ENCODE results near the gene CA10. TPM values are rescaled to one million over a fixed set of nuclear protein-coding genes. Genes with fewer than 3 reads are reported as not detected.

The CA10 gene
- total RNA-seq, 2 donors from 2014 or later: not detected

- no peaks in the 10 kb centered on the region for H3K36me3 ChIP-seq
- H3K27me3 ChIP-seq: no peaks in the 10 kb centered on the region
- H3K4me3 ChIP-seq: no peak overlapping the region
- no peaks in the 10 kb centered on the region for H3K4me1 ChIP-seq
- TF ChIP-seq CTCF (IDR thresholded peaks at IDR 0.05): no peak
- DNase-seq (ENCODE audit: low spot score): no peak
- H3K27ac ChIP-seq: no peak overlapping the region
- H3K9me3 ChIP-seq: no peaks in the 10 kb centered on the region
These were observed 130.8 kb downstream of the CA10 start for GRCh38 chr17:52027620-52028295.

GRCh38 chr17:52027081-52027480 is 131.4 kb downstream of the CA10 start:
- Histone ChIP-seq H3K36me3 (no peaks in the 10 kb centered on the region), H3K27ac (no peak overlapping the region), H3K4me1 (no peaks in the 10 kb centered on the region), H3K9me3 (no peaks in the 10 kb centered on the region), H3K4me3 (no peak overlapping the region), H3K27me3 (no peaks in the 10 kb centered on the region)
- no peak for TF ChIP-seq CTCF (IDR thresholded peaks at IDR 0.05)
- DNase-seq (ENCODE audit: low spot score): no peak

GRCh38 chr17:52026075-52026474 is 132.4 kb downstream of the CA10 start:
- DNase-seq (ENCODE audit: low spot score): no peak
- H3K27ac ChIP-seq: no peak overlapping the region

GRCh38 chr17:52025236-52025635 is 133.3 kb downstream of the CA10 start:
- H3K27ac ChIP-seq: no peak overlapping the region
- H3K36me3 ChIP-seq: no peaks in the 10 kb centered on the region
- no peak for DNase-seq (ENCODE audit: low spot score)
- no peaks in the 10 kb centered on the region for H3K27me3 ChIP-seq
- no peak overlapping the region for H3K4me3 ChIP-seq
- TF ChIP-seq CTCF (IDR thresholded peaks at IDR 0.05): no peak
- no peaks in the 10 kb centered on the region for H3K4me1 ChIP-seq
- no peaks in the 10 kb centered on the region for H3K9me3 ChIP-seq

More at GRCh38 chr17:52026075-52026474, 132.4 kb downstream of the CA10 start:
- Histone ChIP-seq H3K4me3 (no peak overlapping the region), H3K9me3 (no peaks in the 10 kb centered on the region), H3K4me1 (no peaks in the 10 kb centered on the region), H3K36me3 (no peaks in the 10 kb centered on the region), H3K27me3 (no peaks in the 10 kb centered on the region)
- no peak for TF ChIP-seq CTCF (IDR thresholded peaks at IDR 0.05)

- TF ChIP-seq CTCF (IDR thresholded peaks at IDR 0.05): no peak
- Histone ChIP-seq H3K27ac (no peak overlapping the region), H3K4me1 (no peaks in the 10 kb centered on the region), H3K36me3 (no peaks in the 10 kb centered on the region), H3K4me3 (no peak overlapping the region), H3K27me3 (no peaks in the 10 kb centered on the region), H3K9me3 (no peaks in the 10 kb centered on the region)
- no peak for DNase-seq (ENCODE audit: low spot score)
These were observed 134.1 kb downstream of the CA10 start for GRCh38 chr17:52024300-52024870.

- Histone ChIP-seq H3K9me3 (no peaks in the 10 kb centered on the region), H3K27ac (no peak overlapping the region), H3K4me1 (no peaks in the 10 kb centered on the region), H3K27me3 (no peaks in the 10 kb centered on the region), H3K36me3 (no peaks in the 10 kb centered on the region), H3K4me3 (no peak overlapping the region)
- TF ChIP-seq CTCF (IDR thresholded peaks at IDR 0.05): no peak
- no peak for DNase-seq (ENCODE audit: low spot score)
These were observed 147.4 kb downstream of the CA10 start for GRCh38 chr17:52011064-52011463.
